Gastrocnemius medialis (tissue), 4 donors: Measurements from ENCODE around the gene ROBO1. TPM values are rescaled to one million over a fixed set of nuclear protein-coding genes. Genes with fewer than 3 reads are reported as not detected.

ENCODE experiments used
- ATAC-seq, 2 donors: fragments of 150-250 bp; one replicate each; pipeline ENCODE4 v1.9.1; 2016
- DNase-seq, 2 donors: peaks; one replicate each; pipeline ENCODE4 v3.0.0-alpha.2; 2019
- H3K27ac ChIP-seq, 4 donors: fragments of 200-600 bp; sonication (generic); 1 replicate in 1 of 4; 2 replicates in 3 of 4; pipeline ENCODE4 v1.5.1; 2016 to 2018; ENCODE audit warnings: mild to moderate bottlenecking in 2 of 4, moderate library complexity in 1 of 4
- H3K27me3 ChIP-seq, 3 donors: fragments of 200-600 bp; sonication (generic) in 2 of 3; 1 replicate in 1 of 3; 2 replicates in 2 of 3; pipeline versions ENCODE4 v1.5.1 to v1.6.0; 2016 to 2019; ENCODE audit warnings: mild to moderate bottlenecking in 1 of 3, moderate library complexity in 1 of 3
- H3K36me3 ChIP-seq, 2 donors: fragments of 200-600 bp; sonication (generic) in 1 of 2; one replicate each; pipeline ENCODE4 v1.5.1; 2017 to 2018
- H3K4me1 ChIP-seq, 2 donors: fragments of 200-600 bp; sonication (generic) in 1 of 2; one replicate each; pipeline ENCODE4 v1.5.1; 2016 to 2017; ENCODE audit warnings: mild to moderate bottlenecking in 2 of 2
- H3K4me3 ChIP-seq, 4 donors: fragments of 200-600 bp; sonication (generic) in 3 of 4; 1 replicate in 1 of 4; 2 replicates in 3 of 4; pipeline ENCODE4 v1.5.1; 2016 to 2019; ENCODE audit warnings: mild to moderate bottlenecking in 2 of 4
- H3K9me3 ChIP-seq, 3 donors: fragments of 200-600 bp; sonication (generic) in 2 of 3; 1 replicate in 1 of 3; 2 replicates in 2 of 3; pipeline ENCODE4 v1.5.1; 2016 to 2019
- POLR2A ChIP-seq, 2 donors: fragments of 450-650 bp; IDR thresholded peaks; one replicate each; pipeline ENCODE4 v1.6.1; 2017; ENCODE audit warnings: antibody characterized with exemption in 2 of 2, mild to moderate bottlenecking in 2 of 2, moderate library complexity in 2 of 2
- in situ Hi-C, 4 donors: fragments of 200-750 bp; cut with MboI; loops; one replicate each; pipeline versions ENCODE4 v1.15.0 to v1.8.0; 2017; ENCODE audit warnings: low sequenced_read_pairs in 4 of 4
- intact Hi-C: fragments of 100-400 bp; cut with DNase I; formaldehyde crosslinking; loops from one replicate; pipeline ENCODE4 v1.15.1; 2023; ENCODE audit warnings: low total_unique reads
- total RNA-seq, 4 donors: library from RNA; depleted of rRNA; stranded (reverse); fragments of >200 nt; gene quantifications; one replicate each; pipeline versions ENCODE4 v1.1.0 to v1.2.3, GENCODE V29; 2016
- TF ChIP-seq, protein P1 (sequence below), 5 experiments: fragments of 450-650 bp in 3 of 5; fragments of 200-600 bp in 2 of 5; sonication (generic) in 2 of 5; IDR thresholded peaks in 4 of 5; conservative IDR thresholded peaks in 1 of 5; 1 replicate in 4 of 5; 2 replicates in 1 of 5; pipeline ENCODE4 v1.5.1; 2016 to 2019; ENCODE audit warnings: antibody characterized with exemption in 5 of 5, mild to moderate bottlenecking in 3 of 5, moderate library complexity in 3 of 5

Gene ROBO1
- total RNA-seq, 4 donors from 2014 or later, result 4.2 to 16.0 (median 9.5) TPM

DNA sequence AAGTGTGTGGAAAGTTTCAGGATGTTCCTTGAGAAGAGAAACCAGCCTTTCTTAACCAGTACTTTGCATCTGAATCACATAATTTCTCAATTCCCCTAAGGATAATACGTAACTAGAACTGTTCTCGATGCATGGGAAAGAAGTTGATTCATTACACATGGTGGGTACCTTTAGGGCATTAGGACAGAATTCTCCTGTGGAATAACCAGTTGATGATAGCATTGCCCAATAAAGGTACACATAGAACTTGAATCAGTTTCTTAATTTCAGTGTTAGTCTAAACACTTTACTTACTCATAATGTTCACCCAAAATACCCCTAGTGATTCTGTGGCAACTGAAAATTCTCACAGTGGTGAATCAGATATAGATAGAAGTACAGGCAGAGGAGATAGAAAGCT is 1030.9 kb downstream of the ROBO1 start:
- no peak overlapping the region for H3K4me3 ChIP-seq
- intact Hi-C loops, result no loop called here
- TF ChIP-seq, protein P1, sequence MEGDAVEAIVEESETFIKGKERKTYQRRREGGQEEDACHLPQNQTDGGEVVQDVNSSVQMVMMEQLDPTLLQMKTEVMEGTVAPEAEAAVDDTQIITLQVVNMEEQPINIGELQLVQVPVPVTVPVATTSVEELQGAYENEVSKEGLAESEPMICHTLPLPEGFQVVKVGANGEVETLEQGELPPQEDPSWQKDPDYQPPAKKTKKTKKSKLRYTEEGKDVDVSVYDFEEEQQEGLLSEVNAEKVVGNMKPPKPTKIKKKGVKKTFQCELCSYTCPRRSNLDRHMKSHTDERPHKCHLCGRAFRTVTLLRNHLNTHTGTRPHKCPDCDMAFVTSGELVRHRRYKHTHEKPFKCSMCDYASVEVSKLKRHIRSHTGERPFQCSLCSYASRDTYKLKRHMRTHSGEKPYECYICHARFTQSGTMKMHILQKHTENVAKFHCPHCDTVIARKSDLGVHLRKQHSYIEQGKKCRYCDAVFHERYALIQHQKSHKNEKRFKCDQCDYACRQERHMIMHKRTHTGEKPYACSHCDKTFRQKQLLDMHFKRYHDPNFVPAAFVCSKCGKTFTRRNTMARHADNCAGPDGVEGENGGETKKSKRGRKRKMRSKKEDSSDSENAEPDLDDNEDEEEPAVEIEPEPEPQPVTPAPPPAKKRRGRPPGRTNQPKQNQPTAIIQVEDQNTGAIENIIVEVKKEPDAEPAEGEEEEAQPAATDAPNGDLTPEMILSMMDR (IDR thresholded peaks at IDR 0.05 in 4 of 5, conservative IDR thresholded peaks at IDR 0.05 in 1 of 5), result no peak
- no peaks in the 10 kb centered on the region for H3K36me3 ChIP-seq
- in situ Hi-C loops, result no loop called here
- no peaks in the 10 kb centered on the region for H3K27me3 ChIP-seq
- no peak for ATAC-seq
- peaks cover 0 to 6% of the 10 kb centered on the region in 2 donors for H3K4me1 ChIP-seq
- no peak overlapping the region for H3K27ac ChIP-seq
- no peaks in the 10 kb centered on the region for H3K9me3 ChIP-seq
- DNase-seq, result no peak

DNA sequence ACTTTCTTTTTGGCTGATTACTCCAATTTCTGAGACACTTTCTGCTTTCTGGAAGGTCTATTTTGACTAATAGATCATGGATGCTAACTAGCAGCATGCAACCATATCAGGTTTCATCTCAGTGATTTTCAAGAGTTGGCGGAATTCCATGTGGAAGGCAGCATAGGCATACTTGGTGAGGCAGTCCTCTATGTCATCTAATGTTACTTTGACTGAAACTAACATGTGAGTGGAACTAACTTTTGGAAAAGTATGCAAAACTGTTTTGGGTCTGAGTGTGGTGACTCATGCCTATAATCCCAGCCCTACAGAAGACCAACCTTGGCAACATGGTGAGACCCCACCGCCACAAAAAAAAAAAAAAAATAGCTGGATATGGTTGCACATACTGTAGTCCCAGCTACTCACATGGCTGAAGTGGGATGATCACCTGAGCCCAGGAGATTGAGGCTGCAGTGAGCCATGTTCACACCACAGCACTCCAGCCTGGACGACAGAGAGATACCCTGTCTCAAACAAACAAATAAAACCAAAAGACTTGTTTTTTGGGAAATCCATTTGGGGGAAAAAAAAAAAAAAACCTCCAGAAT is 1033.7 kb downstream of the ROBO1 start:
- DNase-seq (no peak), ATAC-seq (no peak)
- Histone ChIP-seq H3K9me3 (no peaks in the 10 kb centered on the region), H3K4me1 (peaks cover 0 to 6% of the 10 kb centered on the region in 2 donors), H3K36me3 (no peaks in the 10 kb centered on the region), H3K27ac (no peak overlapping the region), H3K4me3 (no peak overlapping the region), H3K27me3 (no peaks in the 10 kb centered on the region)
- in situ Hi-C loops (no loop called here), intact Hi-C loops (no loop called here)
- TF ChIP-seq, protein P1 (IDR thresholded peaks at IDR 0.05 in 4 of 5, conservative IDR thresholded peaks at IDR 0.05 in 1 of 5), result no peak

DNA sequence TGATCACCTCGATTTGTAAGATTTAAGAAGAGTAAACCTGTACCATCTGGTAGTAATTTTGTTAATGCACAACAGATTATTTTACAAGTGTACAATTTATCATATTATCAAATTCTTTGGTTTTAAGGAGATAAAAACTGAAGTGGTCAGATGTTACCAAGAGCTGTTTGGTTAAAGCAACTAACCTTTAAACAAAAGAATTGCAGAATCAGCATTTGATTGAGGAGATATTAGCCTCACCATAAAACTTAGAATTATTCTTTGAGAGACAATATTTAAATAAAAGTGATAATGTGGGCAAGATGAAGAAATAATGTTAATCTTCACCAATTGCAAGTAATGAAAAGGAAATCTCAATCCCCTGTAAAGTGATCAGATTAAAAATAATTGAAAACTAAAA is 1034.9 kb downstream of the ROBO1 start:
- no peaks in the 10 kb centered on the region for H3K27me3 ChIP-seq
- H3K4me3 ChIP-seq, result no peak overlapping the region
- no peak for DNase-seq
- TF ChIP-seq POLR2A (IDR thresholded peaks at IDR 0.05), result no peak
- TF ChIP-seq, protein P1 (IDR thresholded peaks at IDR 0.05 in 4 of 5, conservative IDR thresholded peaks at IDR 0.05 in 1 of 5), result no peak
- intact Hi-C loops, result no loop called here
- no peaks in the 10 kb centered on the region for H3K9me3 ChIP-seq
- H3K27ac ChIP-seq, result no peak overlapping the region
- ATAC-seq, result no peak
- no peaks in the 10 kb centered on the region for H3K36me3 ChIP-seq
- H3K4me1 ChIP-seq, result peaks cover 0 to 1% of the 10 kb centered on the region in 2 donors
- in situ Hi-C loops, result no loop called here

DNA sequence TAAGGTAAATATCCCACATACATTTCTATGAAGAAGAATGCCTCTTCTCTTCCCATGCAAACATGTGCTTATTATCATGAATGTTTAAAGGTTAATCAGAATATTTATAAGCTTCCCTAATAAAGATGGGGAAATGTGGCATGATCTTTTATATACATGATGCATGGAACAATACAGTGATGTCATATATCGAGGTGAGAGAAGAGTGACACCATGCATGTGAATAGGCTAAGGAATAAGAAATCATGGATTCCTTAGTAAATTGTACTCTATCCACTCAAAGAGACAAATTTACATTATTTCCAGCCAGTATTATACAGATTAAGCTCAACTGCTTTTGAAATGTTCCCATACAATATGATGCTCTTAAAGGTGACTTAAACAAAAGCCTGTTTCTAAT is 1035.3 kb downstream of the ROBO1 start:
- in situ Hi-C loops, result no loop called here
- TF ChIP-seq POLR2A (IDR thresholded peaks at IDR 0.05), result no peak
- TF ChIP-seq, protein P1 (IDR thresholded peaks at IDR 0.05 in 4 of 5, conservative IDR thresholded peaks at IDR 0.05 in 1 of 5), result no peak
- DNase-seq, result no peak
- H3K27me3 ChIP-seq, result no peaks in the 10 kb centered on the region
- no peaks in the 10 kb centered on the region for H3K4me1 ChIP-seq
- no peak overlapping the region for H3K27ac ChIP-seq
- ATAC-seq, result no peak
- intact Hi-C loops, result no loop called here
- no peaks in the 10 kb centered on the region for H3K9me3 ChIP-seq
- no peak overlapping the region for H3K4me3 ChIP-seq
- H3K36me3 ChIP-seq, result no peaks in the 10 kb centered on the region

DNA sequence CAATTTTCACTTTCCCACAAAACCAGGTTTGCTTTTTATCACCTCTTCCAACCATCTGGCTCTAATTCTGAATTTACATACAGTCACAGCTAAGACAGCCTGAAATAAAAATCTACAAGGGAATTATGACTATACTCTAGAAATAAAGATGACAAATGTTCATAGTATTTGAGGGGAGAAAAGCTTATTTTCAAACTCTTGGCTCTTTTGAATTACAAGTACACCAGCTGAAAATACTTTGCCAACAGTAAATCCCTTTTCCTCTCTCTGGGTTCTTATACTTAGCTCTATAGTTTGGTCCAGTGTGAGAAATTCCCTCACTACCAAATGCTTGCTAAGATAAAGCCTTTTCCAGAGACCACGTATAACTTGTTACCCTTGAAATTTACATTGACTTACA is 1037.9 kb downstream of the ROBO1 start:
- Histone ChIP-seq H3K9me3 (no peaks in the 10 kb centered on the region), H3K4me3 (no peak overlapping the region), H3K36me3 (no peaks in the 10 kb centered on the region), H3K4me1 (no peaks in the 10 kb centered on the region), H3K27me3 (no peaks in the 10 kb centered on the region), H3K27ac (no peak overlapping the region)
- DNase-seq (no peak), ATAC-seq (no peak)
- intact Hi-C loops, result no loop called here
- in situ Hi-C loops, result no loop called here
- TF ChIP-seq, protein P1 (IDR thresholded peaks at IDR 0.05 in 4 of 5, conservative IDR thresholded peaks at IDR 0.05 in 1 of 5), result no peak
- no peak for TF ChIP-seq POLR2A (IDR thresholded peaks at IDR 0.05)
